GM12878 (cell line): ENCODE results near the gene DYNLT5. TPM values are rescaled to one million over a fixed set of nuclear protein-coding genes. Genes with fewer than 3 reads are reported as not detected.
"Not testable (repeated sequence)": the region's sequence is repeated elsewhere in the genome, so short reads cannot be mapped to it uniquely, and the experiment has no call there.

Experiments used
- ATAC-seq: fragments of 200-7000 bp; cut with Tn5 transposase; 3 replicates; pipeline ENCODE4 v1.9.1; 2020; ENCODE audit warnings: mild to moderate bottlenecking, moderate library complexity
- BruUV-seq: library from RNA; stranded (reverse); fragments of 400-500 nt; replicated peaks from 2 replicates; lab custom pipeline; 2021; lab: Mats Ljungman, UMichigan
- CTCF ChIA-PET: fragments of 300-600 bp; sonication (Branson Sonifier 250); formaldehyde crosslinking; extraction: SDS; loops from one replicate; lab custom pipeline; 2021; ENCODE audit warnings: inconsistent platforms; lab: Yijun Ruan, JAX
- POLR2A ChIA-PET: fragments of 350-600 bp; formaldehyde crosslinking; extraction: SDS; loops from one replicate; lab custom pipeline; 2021; ENCODE audit warnings: inconsistent platforms; lab: Charles Lee
- RAD21 ChIA-PET: fragments of 300-600 bp; sonication (Branson Sonifier 250); formaldehyde crosslinking; loops from one replicate; lab custom pipeline; 2023; ENCODE audit warnings: antibody characterized with exemption; ENCODE audit not compliant: unreplicated experiment; lab: Charles Lee
- SMC1A ChIA-PET: fragments of 300-600 bp; sonication (Branson Sonifier 250); formaldehyde crosslinking; loops from one replicate; lab custom pipeline; 2023; ENCODE audit not compliant: unreplicated experiment, uncharacterized antibody; lab: Charles Lee
- DNase-seq: peaks from one replicate; pipeline ENCODE4 v3.0.0-alpha.2; 2011; ENCODE audit warnings: low read depth, low spot score
- FAIRE-seq: peaks from 3 replicates; lab custom pipeline; 2011; peaks lifted over from hg19 to GRCh38; lab: Jason Lieb, UNC
- H2AFZ ChIP-seq: 2 replicates; pipeline ENCODE4 v1.6.0; 2011; ENCODE audit warnings: low read depth, low read length, control low read depth; ENCODE audit not compliant: control insufficient read depth
- H3K27ac ChIP-seq: 2 replicates; pipeline ENCODE4 v1.5.1; 2011; ENCODE audit warnings: control low read depth; ENCODE audit not compliant: control insufficient read depth, insufficient read depth
- H3K27me3 ChIP-seq, 2 experiments: replicated peaks in 1 of 2; 2 replicates each; pipeline versions ENCODE4 v1.6.0 to v1.6.1; 2011; ENCODE audit warnings: low read length in 1 of 2; ENCODE audit not compliant: control insufficient read depth in 2 of 2, insufficient read depth in 2 of 2
- H3K36me3 ChIP-seq, 2 experiments: 2 replicates each; pipeline ENCODE4 v1.5.1; 2011; ENCODE audit warnings: low read length in 1 of 2; ENCODE audit not compliant: control insufficient read depth in 2 of 2, insufficient read depth in 2 of 2
- H3K4me1 ChIP-seq: 2 replicates; pipeline ENCODE4 v1.6.1; 2011; ENCODE audit warnings: mild to moderate bottlenecking, low read length, moderate library complexity, mixed read lengths; ENCODE audit not compliant: control insufficient read depth, insufficient read depth
- H3K4me2 ChIP-seq: 2 replicates; pipeline ENCODE4 v1.6.0; 2011; ENCODE audit warnings: control low read depth; ENCODE audit not compliant: control insufficient read depth, insufficient read depth
- H3K4me3 ChIP-seq: fragments of 200-600 bp; sonication (generic); 2 replicates; pipeline ENCODE4 v1.5.1; 2016
- H3K79me2 ChIP-seq: 2 replicates; pipeline ENCODE4 v1.6.0; 2011; ENCODE audit warnings: low read length; ENCODE audit not compliant: control insufficient read depth, insufficient read depth
- H3K9ac ChIP-seq: 2 replicates; pipeline ENCODE4 v1.8.0; 2011; ENCODE audit warnings: low read length, control low read depth, mixed read lengths; ENCODE audit not compliant: control insufficient read depth, insufficient read depth
- H3K9me3 ChIP-seq: replicated peaks from 3 replicates; pipeline ENCODE4 v1.5.1; 2011; ENCODE audit warnings: mild to moderate bottlenecking, low read length; ENCODE audit not compliant: control insufficient read depth, insufficient read depth
- H4K20me1 ChIP-seq: 2 replicates; pipeline ENCODE4 v1.6.0; 2011; ENCODE audit not compliant: control insufficient read depth, insufficient read depth
- NR2F1 ChIP-seq: fragments of 450-650 bp; conservative IDR thresholded peaks from 2 replicates; pipeline ENCODE4 v1.6.1; 2017; ENCODE audit warnings: mild to moderate bottlenecking
- POU2F2 ChIP-seq: IDR thresholded peaks from 3 replicates; pipeline ENCODE4 v1.6.1; 2011; ENCODE audit warnings: low read depth, mild to moderate bottlenecking, low read length, borderline replicate concordance
- ZNF24 ChIP-seq: fragments of 450-650 bp; IDR thresholded peaks from 2 replicates; pipeline ENCODE4 v1.6.1; 2017; ENCODE audit warnings: antibody characterized with exemption, mild to moderate bottlenecking
- WGBS: methylation state at CpG from one replicate; pipeline ENCODE4 v1.1.6; 2016; ENCODE audit warnings: low lambda C conversion rate; ENCODE audit not compliant: insufficient replicate concordance, insufficient coverage; ENCODE audit errors: missing lambda C conversion rate; 5-methylcytosine and 5-hydroxymethylcytosine counted together
- in situ Hi-C: fragments of 300-500 bp; cut with MboI; formaldehyde crosslinking; loops from 9 replicates; pipeline ENCODE4 v1.14.3; 2018; ENCODE audit warnings: mixed read lengths
- intact Hi-C: fragments of 100-400 bp; cut with micrococcal nuclease; formaldehyde crosslinking; loops from one replicate; pipeline ENCODE4 v1.14.2; 2022; ENCODE audit not compliant: unreplicated experiment
- polyA plus RNA-seq, 11 experiments: library from polyadenylated mRNA; depleted of rRNA in 4 of 11; unstranded in 6 of 11; stranded (reverse) in 5 of 11; fragments of >200 nt; fragmentation: Nextera tagmentation in 4 of 11; fragmentation: Illumina TruSeq in 1 of 11; extraction: Ambion mirVana in 4 of 11; extraction: Trizol in 1 of 11; gene quantifications; 1 replicate in 1 of 11; 2 replicates in 10 of 11; pipeline versions ENCODE4 v1.2.1 to v1.2.3, GENCODE V29; 2011 to 2016; ENCODE audit warnings: inconsistent platforms in 2 of 11, missing spikeins in 2 of 11, low read depth in 1 of 11
- total RNA-seq, 4 experiments: library from RNA; depleted of rRNA in 3 of 4; stranded (reverse); fragments of >200 nt in 3 of 4; fragmentation: Illumina TruSeq in 1 of 4; extraction: Trizol in 1 of 4; gene quantifications; 2 replicates each; pipeline versions ENCODE4 v1.2.1 to v1.2.3, GENCODE V29; 2013 to 2021
- TF ChIP-seq, protein P1 (sequence below): fragments of 450-650 bp; IDR thresholded peaks from 2 replicates; pipeline ENCODE4 v1.6.1; 2017; ENCODE audit warnings: mild to moderate bottlenecking, moderate library complexity

The DYNLT5 gene
- total and polyA plus RNA-seq, 10 of the 15 experiments (the other 5 are each of a cell fraction or from before 2014, with no cell fraction given) = not detected

GRCh38 chr1:66728021-66728420 is 24.2 kb upstream of the DYNLT5 start:
- Histone ChIP-seq H3K36me3 (no peaks in the 10 kb centered on the region), H3K79me2 (no peaks in the 10 kb centered on the region), H3K4me1 (no peaks in the 10 kb centered on the region), H4K20me1 (no peaks in the 10 kb centered on the region), H3K9ac (no peak overlapping the region), H3K9me3 (no peaks in the 10 kb centered on the region), H2AFZ (no peak overlapping the region), H3K4me2 (no peak overlapping the region), H3K4me3 (no peak overlapping the region), H3K27me3 (peaks cover 0 to 6% of the 10 kb centered on the region in 2 experiments; a peak in 1 of 4 replicates), H3K27ac (no peak overlapping the region)
- FAIRE-seq (no peak), DNase-seq (no peak), ATAC-seq (no peak)
- ChIA-PET CTCF (interaction anchor here (0.6 to 1.2 kb wide), 2 partner anchors 34 to 281 kb away, joined by 3 read pairs; no protein-coding TSS in a partner anchor), POLR2A (no interaction called here), SMC1A (interaction anchor here (1.2 kb wide), 1 partner anchor 420 kb away, joined by 4 read pairs; no protein-coding TSS in a partner anchor), RAD21 (no interaction called here)
- BruUV-seq = no TSS peak
- in situ Hi-C loops = loop anchor here (10.0 kb wide), 1 partner anchor 473 kb away; no protein-coding TSS in a partner anchor
- TF ChIP-seq NR2F1 (no peak), POU2F2 (no peak), ZNF24 (no peak)
- TF ChIP-seq, protein P1, sequence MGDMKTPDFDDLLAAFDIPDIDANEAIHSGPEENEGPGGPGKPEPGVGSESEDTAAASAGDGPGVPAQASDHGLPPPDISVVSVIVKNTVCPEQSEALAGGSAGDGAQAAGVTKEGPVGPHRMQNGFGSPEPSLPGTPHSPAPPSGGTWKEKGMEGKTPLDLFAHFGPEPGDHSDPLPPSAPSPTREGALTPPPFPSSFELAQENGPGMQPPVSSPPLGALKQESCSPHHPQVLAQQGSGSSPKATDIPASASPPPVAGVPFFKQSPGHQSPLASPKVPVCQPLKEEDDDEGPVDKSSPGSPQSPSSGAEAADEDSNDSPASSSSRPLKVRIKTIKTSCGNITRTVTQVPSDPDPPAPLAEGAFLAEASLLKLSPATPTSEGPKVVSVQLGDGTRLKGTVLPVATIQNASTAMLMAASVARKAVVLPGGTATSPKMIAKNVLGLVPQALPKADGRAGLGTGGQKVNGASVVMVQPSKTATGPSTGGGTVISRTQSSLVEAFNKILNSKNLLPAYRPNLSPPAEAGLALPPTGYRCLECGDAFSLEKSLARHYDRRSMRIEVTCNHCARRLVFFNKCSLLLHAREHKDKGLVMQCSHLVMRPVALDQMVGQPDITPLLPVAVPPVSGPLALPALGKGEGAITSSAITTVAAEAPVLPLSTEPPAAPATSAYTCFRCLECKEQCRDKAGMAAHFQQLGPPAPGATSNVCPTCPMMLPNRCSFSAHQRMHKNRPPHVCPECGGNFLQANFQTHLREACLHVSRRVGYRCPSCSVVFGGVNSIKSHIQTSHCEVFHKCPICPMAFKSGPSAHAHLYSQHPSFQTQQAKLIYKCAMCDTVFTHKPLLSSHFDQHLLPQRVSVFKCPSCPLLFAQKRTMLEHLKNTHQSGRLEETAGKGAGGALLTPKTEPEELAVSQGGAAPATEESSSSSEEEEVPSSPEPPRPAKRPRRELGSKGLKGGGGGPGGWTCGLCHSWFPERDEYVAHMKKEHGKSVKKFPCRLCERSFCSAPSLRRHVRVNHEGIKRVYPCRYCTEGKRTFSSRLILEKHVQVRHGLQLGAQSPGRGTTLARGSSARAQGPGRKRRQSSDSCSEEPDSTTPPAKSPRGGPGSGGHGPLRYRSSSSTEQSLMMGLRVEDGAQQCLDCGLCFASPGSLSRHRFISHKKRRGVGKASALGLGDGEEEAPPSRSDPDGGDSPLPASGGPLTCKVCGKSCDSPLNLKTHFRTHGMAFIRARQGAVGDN = no peak
- WGBS = 5% methylated on average over 2 of the region's 2 CpGs
- intact Hi-C loops = loop anchor here (5.0 kb wide), 2 partner anchors 121 to 486 kb away; no protein-coding TSS in a partner anchor

GRCh38 chr1:66728716-66729115 is 23.5 kb upstream of the DYNLT5 start:
- H2AFZ ChIP-seq, RAD21 ChIA-PET, POLR2A ChIA-PET: not testable (repeated sequence)

More at GRCh38 chr1:66728716-66729115, 23.5 kb upstream of the DYNLT5 start:
- H3K9me3 ChIP-seq, DNase-seq, H3K4me2 ChIP-seq, H3K4me1 ChIP-seq, H3K9ac ChIP-seq, H3K4me3 ChIP-seq, H3K27me3 ChIP-seq, H3K36me3 ChIP-seq, H3K79me2 ChIP-seq, H3K27ac ChIP-seq, ATAC-seq, H4K20me1 ChIP-seq, FAIRE-seq, BruUV-seq: not testable (repeated sequence)
- ChIA-PET CTCF (interaction anchor here (1.2 kb wide), 1 partner anchor 282 kb away, joined by 3 read pairs; no protein-coding TSS in a partner anchor), SMC1A (interaction anchor here (1.2 kb wide), 1 partner anchor 419 kb away, joined by 4 read pairs; no protein-coding TSS in a partner anchor)
- in situ Hi-C loops (loop anchor here (10.0 kb wide), 1 partner anchor 474 kb away; no protein-coding TSS in a partner anchor), intact Hi-C loops (loop anchor here (5.0 kb wide), 2 partner anchors 121 to 486 kb away; no protein-coding TSS in a partner anchor)
